Stomach (tissue), 4 donors: Measurements from ENCODE around the gene ALDH1A1.

Experiments
- POLR2A ChIP-seq, 4 donors: fragments of 450-650 bp; IDR thresholded peaks; one replicate each; pipeline ENCODE4 v1.6.1; 2016; ENCODE audit warnings: antibody characterized with exemption in 4 of 4, control low read depth in 2 of 4, mild to moderate bottlenecking in 1 of 4, moderate library complexity in 1 of 4
- POLR2AphosphoS5 ChIP-seq, 3 donors: sonication (generic); formaldehyde crosslinking; IDR thresholded peaks; one replicate each; pipeline ENCODE4 v1.6.1; 2016; ENCODE audit warnings: antibody characterized with exemption in 3 of 3
- TF ChIP-seq, protein P1 (sequence below), 7 experiments: fragments of 450-650 bp in 4 of 7; fragments of 200-600 bp in 3 of 7; sonication (generic) in 3 of 7; IDR thresholded peaks; one replicate each; pipeline ENCODE4 v1.5.1; 2016 to 2019; ENCODE audit warnings: antibody characterized with exemption in 7 of 7, control low read depth in 2 of 7, mild to moderate bottlenecking in 1 of 7

DNA sequence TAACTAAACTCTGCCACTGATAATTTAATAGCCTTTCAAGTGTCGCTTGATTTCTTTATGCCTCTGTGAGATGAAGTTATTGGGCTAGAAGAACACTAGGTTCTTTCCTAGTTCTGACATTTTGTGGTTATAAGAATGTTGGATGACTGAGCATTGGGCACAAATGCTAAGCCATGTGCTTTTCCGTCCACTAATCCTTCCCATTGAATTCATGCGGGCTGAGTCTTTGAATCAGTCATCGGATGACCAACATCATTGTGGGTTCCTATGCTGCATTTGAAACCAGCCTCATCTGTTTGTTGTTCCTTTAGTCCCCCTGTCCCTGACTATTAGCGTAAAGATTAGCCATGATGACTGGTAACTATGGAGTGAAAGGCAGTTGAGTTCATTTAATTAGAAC, 58.5 kb downstream of the ALDH1A1 start:
- TF ChIP-seq, protein P1, sequence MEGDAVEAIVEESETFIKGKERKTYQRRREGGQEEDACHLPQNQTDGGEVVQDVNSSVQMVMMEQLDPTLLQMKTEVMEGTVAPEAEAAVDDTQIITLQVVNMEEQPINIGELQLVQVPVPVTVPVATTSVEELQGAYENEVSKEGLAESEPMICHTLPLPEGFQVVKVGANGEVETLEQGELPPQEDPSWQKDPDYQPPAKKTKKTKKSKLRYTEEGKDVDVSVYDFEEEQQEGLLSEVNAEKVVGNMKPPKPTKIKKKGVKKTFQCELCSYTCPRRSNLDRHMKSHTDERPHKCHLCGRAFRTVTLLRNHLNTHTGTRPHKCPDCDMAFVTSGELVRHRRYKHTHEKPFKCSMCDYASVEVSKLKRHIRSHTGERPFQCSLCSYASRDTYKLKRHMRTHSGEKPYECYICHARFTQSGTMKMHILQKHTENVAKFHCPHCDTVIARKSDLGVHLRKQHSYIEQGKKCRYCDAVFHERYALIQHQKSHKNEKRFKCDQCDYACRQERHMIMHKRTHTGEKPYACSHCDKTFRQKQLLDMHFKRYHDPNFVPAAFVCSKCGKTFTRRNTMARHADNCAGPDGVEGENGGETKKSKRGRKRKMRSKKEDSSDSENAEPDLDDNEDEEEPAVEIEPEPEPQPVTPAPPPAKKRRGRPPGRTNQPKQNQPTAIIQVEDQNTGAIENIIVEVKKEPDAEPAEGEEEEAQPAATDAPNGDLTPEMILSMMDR (IDR thresholded peaks at IDR 0.05) = no peak
- TF ChIP-seq POLR2A (IDR thresholded peaks at IDR 0.05) (no peak), POLR2AphosphoS5 (IDR thresholded peaks at IDR 0.05) (no peak)
